Neural cell (in vitro differentiated cells): ENCODE measurements around the gene TFRC. TPM values are rescaled to one million over a fixed set of nuclear protein-coding genes. Genes with fewer than 3 reads are reported as not detected.

Experiments
- H2AFZ ChIP-seq: fragments of 200-600, 300-800 bp; sonication (generic), shearing (Covaris generic); 2 replicates; pipeline ENCODE4 v1.6.0; 2014; ENCODE audit warnings: low read depth, mild to moderate bottlenecking, antibody characterized with exemption, low read length, moderate library complexity
- H3F3A ChIP-seq: fragments of 200-600 bp; shearing (Covaris generic); 2 replicates; pipeline ENCODE4 v1.6.1; 2016; ENCODE audit warnings: mild to moderate bottlenecking, moderate library complexity, mixed read lengths, antibody characterized with exemption, low read length; ENCODE audit not compliant: insufficient read depth, poor library complexity, severe bottlenecking
- H3K27ac ChIP-seq: fragments of 200-600, 300-800 bp; sonication (generic), shearing (Covaris generic); 2 replicates; pipeline ENCODE4 v1.5.1; 2014; ENCODE audit warnings: mild to moderate bottlenecking, low read length, moderate library complexity
- H3K27me3 ChIP-seq: fragments of 300-800, 200-600 bp; sonication (generic), shearing (Covaris generic); 2 replicates; pipeline ENCODE4 v1.6.0; 2014; ENCODE audit warnings: mild to moderate bottlenecking, low read depth, low read length, moderate library complexity; ENCODE audit not compliant: insufficient read depth
- H3K36me3 ChIP-seq: fragments of 300-800, 200-600 bp; sonication (generic), shearing (Covaris generic); 2 replicates; pipeline ENCODE4 v1.5.1; 2014; ENCODE audit warnings: mild to moderate bottlenecking, antibody characterized with exemption, low read length, moderate library complexity; ENCODE audit not compliant: insufficient read depth
- H3K4me2 ChIP-seq: fragments of 300-800, 200-600 bp; sonication (generic), shearing (Covaris generic); 2 replicates; pipeline ENCODE4 v1.6.0; 2014; ENCODE audit warnings: mild to moderate bottlenecking, low read length
- H3K4me3 ChIP-seq: fragments of 300-800, 200-600 bp; sonication (generic), shearing (Covaris generic); 2 replicates; pipeline ENCODE4 v1.5.1; 2014; ENCODE audit warnings: mild to moderate bottlenecking, low read length, moderate library complexity
- H3K79me2 ChIP-seq: fragments of 200-600 bp; shearing (Covaris generic); replicated peaks from 2 replicates; pipeline ENCODE4 v1.6.0; 2014; ENCODE audit warnings: mild to moderate bottlenecking, low read length, moderate library complexity; ENCODE audit not compliant: insufficient read depth
- H3K9ac ChIP-seq: fragments of 300-800, 200-600 bp; sonication (generic), shearing (Covaris generic); 2 replicates; pipeline ENCODE4 v1.6.1; 2016; ENCODE audit warnings: mild to moderate bottlenecking, low read length, mixed read lengths
- H3K9me2 ChIP-seq: fragments of 200-600 bp; shearing (Covaris generic); 2 replicates; pipeline ENCODE4 v1.6.1; 2016; ENCODE audit warnings: mild to moderate bottlenecking, low read length, mixed read lengths; ENCODE audit not compliant: insufficient read depth
- H3K9me3 ChIP-seq: fragments of 200-600, 300-800 bp; sonication (generic), shearing (Covaris generic); 2 replicates; pipeline ENCODE4 v1.6.1; 2016; ENCODE audit warnings: mild to moderate bottlenecking, mixed run types, low read length, moderate library complexity, mixed read lengths
- H4K20me1 ChIP-seq: fragments of 200-600 bp; shearing (Covaris generic); 2 replicates; pipeline ENCODE4 v1.6.1; 2016; ENCODE audit warnings: mild to moderate bottlenecking, mixed run types; ENCODE audit not compliant: insufficient read depth
- CTCF ChIP-seq: fragments of 450-650 bp; IDR thresholded peaks from 2 replicates; pipeline ENCODE4 v1.5.1; 2014; ENCODE audit warnings: antibody characterized with exemption, mild to moderate bottlenecking, moderate library complexity; ENCODE audit not compliant: poor library complexity, severe bottlenecking
- EP300 ChIP-seq: fragments of 450-650 bp; conservative IDR thresholded peaks from 2 replicates; pipeline ENCODE4 v1.6.1; 2014; ENCODE audit warnings: antibody characterized with exemption, mild to moderate bottlenecking, moderate library complexity; ENCODE audit not compliant: poor library complexity, severe bottlenecking
- EZH2 ChIP-seq: fragments of 200-600, 300-800 bp; shearing (Covaris generic), sonication (generic); IDR thresholded peaks from 2 replicates; pipeline ENCODE4 v1.6.1; 2014; ENCODE audit warnings: antibody characterized with exemption, low read length, borderline replicate concordance, mild to moderate bottlenecking; ENCODE audit not compliant: insufficient read depth, poor library complexity, severe bottlenecking
- MXI1 ChIP-seq: fragments of 450-650 bp; conservative IDR thresholded peaks from 2 replicates; pipeline ENCODE4 v1.6.1; 2014; ENCODE audit warnings: antibody characterized with exemption, mild to moderate bottlenecking; ENCODE audit not compliant: poor library complexity, severe bottlenecking
- POLR2AphosphoS5 ChIP-seq: IDR thresholded peaks from 2 replicates; pipeline ENCODE4 v1.6.1; 2012
- RAD21 ChIP-seq: fragments of 450-650 bp; conservative IDR thresholded peaks from 2 replicates; pipeline ENCODE4 v1.6.1; 2014; ENCODE audit warnings: antibody characterized with exemption, mild to moderate bottlenecking, moderate library complexity
- REST ChIP-seq: IDR thresholded peaks from 2 replicates; pipeline ENCODE4 v1.6.1; 2012; ENCODE audit warnings: borderline replicate concordance
- SMC3 ChIP-seq: fragments of 450-650 bp; conservative IDR thresholded peaks from 2 replicates; pipeline ENCODE4 v1.6.1; 2014; ENCODE audit warnings: antibody characterized with exemption, mild to moderate bottlenecking, moderate library complexity; ENCODE audit not compliant: poor library complexity
- TAF1 ChIP-seq: IDR thresholded peaks from 2 replicates; pipeline ENCODE4 v1.6.1; 2012; ENCODE audit warnings: low read depth
- polyA plus RNA-seq: library from polyadenylated mRNA; depleted of rRNA; stranded (reverse); fragments of >200 nt; gene quantifications from 2 replicates; pipeline ENCODE4 v1.2.3, GENCODE V29; 2014

The TFRC gene
- polyA plus RNA-seq, 1 donor from 2014 or later = 82.7 TPM

GRCh38 chr3:196063971-196064370 lies 17.9 kb downstream of the TFRC start:
- H3K4me3 ChIP-seq = no peak overlapping the region
- H3K9ac ChIP-seq = no peak overlapping the region
- no peaks in the 10 kb centered on the region for H3K27me3 ChIP-seq
- H3K9me3 ChIP-seq = no peaks in the 10 kb centered on the region
- H3K27ac ChIP-seq = no peak overlapping the region
- TF ChIP-seq SMC3 (no peak), POLR2AphosphoS5 (no peak), RAD21 (no peak), MXI1 (no peak), EP300 (no peak), TAF1 (no peak), REST (no peak), EZH2 (no peak)
- H3K4me2 ChIP-seq = no peak overlapping the region
- peaks cover 6% of the 10 kb centered on the region for H3K36me3 ChIP-seq
- H4K20me1 ChIP-seq = no peaks in the 10 kb centered on the region
- H3K9me2 ChIP-seq = no peaks in the 10 kb centered on the region
- H3K79me2 ChIP-seq = no peaks in the 10 kb centered on the region
- no peak overlapping the region for H2AFZ ChIP-seq
- no peaks in the 10 kb centered on the region for H3F3A ChIP-seq

- no peak for TF ChIP-seq RAD21
- TF ChIP-seq REST = no peak
- TF ChIP-seq EP300 = no peak
- no peak for TF ChIP-seq EZH2
- no peak for TF ChIP-seq SMC3
- no peak for TF ChIP-seq TAF1
- no peak for TF ChIP-seq POLR2AphosphoS5
- TF ChIP-seq CTCF = no peak
- no peak for TF ChIP-seq MXI1
- Histone ChIP-seq H3K9me3 (no peaks in the 10 kb centered on the region), H3K27me3 (no peaks in the 10 kb centered on the region), H3K27ac (no peak overlapping the region), H3K79me2 (no peaks in the 10 kb centered on the region), H3F3A (no peaks in the 10 kb centered on the region), H2AFZ (no peak overlapping the region), H3K9me2 (no peaks in the 10 kb centered on the region), H4K20me1 (no peaks in the 10 kb centered on the region), H3K4me3 (no peak overlapping the region), H3K9ac (no peak overlapping the region), H3K4me2 (no peak overlapping the region), H3K36me3 (peaks cover 6% of the 10 kb centered on the region)
Observed at GRCh38 chr3:196063456-196063855, 18.4 kb downstream of the TFRC start.
